ENCODE measurements around the gene PPP1R18. TPM values are rescaled to one million over a fixed set of nuclear protein-coding genes. Genes with fewer than 3 reads are reported as not detected.
"Not testable (repeated sequence)": the region's sequence is repeated elsewhere in the genome, so short reads cannot be mapped to it uniquely, and the experiment has no call there.

Gene PPP1R18
- total RNA-seq, 1 donor from 2014 or later: 42.5 TPM

DNA sequence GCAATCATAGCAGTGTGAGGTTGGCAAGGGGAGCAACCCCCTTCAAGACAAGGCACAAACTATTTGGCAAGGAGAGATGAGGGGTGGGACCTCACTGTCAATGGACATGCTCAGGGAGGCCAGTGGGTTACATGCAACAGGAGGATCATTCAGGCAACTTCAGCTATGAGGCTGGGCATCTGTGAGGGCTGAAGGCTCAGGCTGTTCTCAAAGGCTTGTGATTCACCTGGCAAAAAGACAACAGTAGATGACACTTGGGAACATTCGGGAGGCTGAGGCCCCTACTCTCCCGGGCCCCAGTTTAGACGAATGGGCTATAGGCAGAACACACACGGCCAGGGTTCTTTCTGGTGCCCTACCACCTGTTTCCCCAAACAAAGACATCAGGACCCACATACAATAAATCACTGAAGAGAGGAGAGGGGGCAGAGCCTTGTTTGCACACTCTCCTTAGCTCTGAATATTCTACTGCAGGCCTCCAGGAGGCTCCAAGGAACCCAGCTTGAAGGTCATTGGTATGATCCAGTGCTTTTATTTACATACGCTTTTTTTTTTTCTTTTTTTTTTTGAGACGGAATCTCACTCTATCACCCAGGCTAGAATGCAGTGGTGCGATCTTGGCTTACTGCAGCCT lies 41.6 kb upstream of the PPP1R18 start:
- no peak for DNase-seq (ENCODE audit: extremely low spot score in 2 of 2)
- H3K36me3 ChIP-seq: peaks cover 0 to 86% of the 10 kb centered on the region in 2 donors
- H3K4me1 ChIP-seq: peaks cover 43% of the 10 kb centered on the region
- H3K27me3 ChIP-seq: no peaks in the 10 kb centered on the region
- H3K9me3 ChIP-seq: no peaks in the 10 kb centered on the region
- intact Hi-C loops (cut with DNase I): no loop called here
- TF ChIP-seq, protein P1, sequence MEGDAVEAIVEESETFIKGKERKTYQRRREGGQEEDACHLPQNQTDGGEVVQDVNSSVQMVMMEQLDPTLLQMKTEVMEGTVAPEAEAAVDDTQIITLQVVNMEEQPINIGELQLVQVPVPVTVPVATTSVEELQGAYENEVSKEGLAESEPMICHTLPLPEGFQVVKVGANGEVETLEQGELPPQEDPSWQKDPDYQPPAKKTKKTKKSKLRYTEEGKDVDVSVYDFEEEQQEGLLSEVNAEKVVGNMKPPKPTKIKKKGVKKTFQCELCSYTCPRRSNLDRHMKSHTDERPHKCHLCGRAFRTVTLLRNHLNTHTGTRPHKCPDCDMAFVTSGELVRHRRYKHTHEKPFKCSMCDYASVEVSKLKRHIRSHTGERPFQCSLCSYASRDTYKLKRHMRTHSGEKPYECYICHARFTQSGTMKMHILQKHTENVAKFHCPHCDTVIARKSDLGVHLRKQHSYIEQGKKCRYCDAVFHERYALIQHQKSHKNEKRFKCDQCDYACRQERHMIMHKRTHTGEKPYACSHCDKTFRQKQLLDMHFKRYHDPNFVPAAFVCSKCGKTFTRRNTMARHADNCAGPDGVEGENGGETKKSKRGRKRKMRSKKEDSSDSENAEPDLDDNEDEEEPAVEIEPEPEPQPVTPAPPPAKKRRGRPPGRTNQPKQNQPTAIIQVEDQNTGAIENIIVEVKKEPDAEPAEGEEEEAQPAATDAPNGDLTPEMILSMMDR (IDR thresholded peaks at IDR 0.05): no peak
- no peak for TF ChIP-seq POLR2A (IDR thresholded peaks at IDR 0.05)
- TF ChIP-seq POLR2AphosphoS5 (IDR thresholded peaks at IDR 0.05; ENCODE audit: insufficient read depth in 1 of 2, low read depth in 1 of 2): no peak
- no peak overlapping the region for H3K4me3 ChIP-seq
- H3K27ac ChIP-seq: no peak overlapping the region

DNA sequence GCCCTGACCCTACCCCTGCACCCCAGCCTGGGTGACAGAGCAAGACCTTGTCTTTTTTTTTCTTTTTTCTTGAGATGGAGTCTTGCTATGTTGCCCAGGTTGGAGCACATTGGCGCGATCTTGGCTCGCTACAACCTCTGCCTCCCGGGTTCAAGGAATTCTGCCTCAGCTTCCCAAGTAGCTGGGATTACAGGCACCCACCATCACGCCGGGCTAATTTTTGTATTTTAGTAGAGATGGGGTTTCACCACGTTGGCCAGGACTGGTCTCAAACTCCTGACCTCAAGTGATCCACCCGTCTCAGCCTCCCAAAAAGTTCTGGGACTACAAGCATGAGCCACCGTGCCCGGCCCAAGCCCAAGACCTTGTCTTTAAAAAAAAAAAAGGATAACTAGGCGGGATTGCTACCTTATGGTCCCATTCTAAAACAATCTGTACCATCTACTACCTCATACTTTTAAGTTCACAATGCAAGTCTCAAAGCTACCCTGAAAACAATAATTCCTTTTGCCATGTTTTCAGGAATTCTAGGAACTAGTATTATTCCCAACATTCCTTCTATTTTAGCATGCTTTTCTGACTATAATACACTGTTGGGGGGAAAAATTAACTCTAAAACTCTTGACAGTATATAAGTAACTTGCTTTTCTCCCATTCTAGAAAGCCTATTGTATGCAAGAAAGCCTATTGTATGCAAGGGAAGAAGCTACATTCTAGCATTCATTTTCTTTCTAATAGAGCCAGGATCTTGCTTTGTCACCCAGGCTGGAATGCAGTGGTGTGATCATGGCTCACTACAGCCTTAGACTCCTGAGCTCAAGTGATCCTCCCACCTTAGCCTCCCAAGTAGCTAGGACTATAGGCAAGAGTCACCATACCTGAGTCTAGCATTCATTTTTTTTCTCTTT lies 40.3 kb upstream of the PPP1R18 start:
- Histone ChIP-seq H3K27ac (no peak overlapping the region), H3K4me1 (peaks cover 56% of the 10 kb centered on the region), H3K36me3 (peaks cover 0 to 78% of the 10 kb centered on the region in 2 donors), H3K4me3 (no peak overlapping the region), H3K9me3 (no peaks in the 10 kb centered on the region), H3K27me3 (no peaks in the 10 kb centered on the region)
- no peak for TF ChIP-seq POLR2A (IDR thresholded peaks at IDR 0.05)
- TF ChIP-seq, protein P1 (IDR thresholded peaks at IDR 0.05): no peak
- TF ChIP-seq POLR2AphosphoS5 (IDR thresholded peaks at IDR 0.05; ENCODE audit: insufficient read depth in 1 of 2, low read depth in 1 of 2): no peak
- DNase-seq (ENCODE audit: extremely low spot score in 2 of 2): no peak
- intact Hi-C loops (cut with DNase I): no loop called here

- Histone ChIP-seq H3K27ac (no peak overlapping the region), H3K4me3 (no peak overlapping the region), H3K9me3 (no peaks in the 10 kb centered on the region), H3K27me3 (no peaks in the 10 kb centered on the region), H3K36me3 (peaks cover 0 to 73% of the 10 kb centered on the region in 2 donors), H3K4me1 (peaks cover 55% of the 10 kb centered on the region)
- intact Hi-C loops (cut with DNase I): no loop called here
- no peak for TF ChIP-seq POLR2A (IDR thresholded peaks at IDR 0.05)
- TF ChIP-seq, protein P1 (IDR thresholded peaks at IDR 0.05): no peak
- DNase-seq (ENCODE audit: extremely low spot score in 2 of 2): no peak
Observed at GRCh38 chr6:30725713-30726505, 39.5 kb upstream of the PPP1R18 start.

- DNase-seq (ENCODE audit: extremely low spot score in 2 of 2): no peak
- no peak for TF ChIP-seq POLR2AphosphoS5 (IDR thresholded peaks at IDR 0.05; ENCODE audit: insufficient read depth in 1 of 2, low read depth in 1 of 2)
- TF ChIP-seq, protein P1 (IDR thresholded peaks at IDR 0.05): no peak
- TF ChIP-seq POLR2A (IDR thresholded peaks at IDR 0.05): no peak
- peaks cover 50% of the 10 kb centered on the region for H3K4me1 ChIP-seq
- intact Hi-C loops (cut with DNase I): loop anchor here (5.0 kb wide), 1 partner anchor 238 kb away; the partner anchor contains the start of gene HLA-E
- peaks cover 0 to 67% of the 10 kb centered on the region in 2 donors for H3K36me3 ChIP-seq
- H3K4me3 ChIP-seq: no peak overlapping the region
- no peaks in the 10 kb centered on the region for H3K9me3 ChIP-seq
- H3K27me3 ChIP-seq: no peaks in the 10 kb centered on the region
- H3K27ac ChIP-seq: peak overlapping the region; percentile 2
Observed at GRCh38 chr6:30724906-30725667, 38.6 kb upstream of the PPP1R18 start.

GRCh38 chr6:30723843-30724741 lies 37.6 kb upstream of the PPP1R18 start:
- Histone ChIP-seq H3K36me3 (peaks cover 0 to 57% of the 10 kb centered on the region in 2 donors), H3K4me1 (peaks cover 57% of the 10 kb centered on the region), H3K27ac (peak overlapping the region; percentile 2)
- not testable (repeated sequence) for H3K27me3 ChIP-seq; H3K9me3 ChIP-seq; H3K4me3 ChIP-seq; DNase-seq (ENCODE audit: extremely low spot score in 2 of 2)
- intact Hi-C loops (cut with DNase I): loop anchor here (5.0 kb wide), 1 partner anchor 237 kb away; the partner anchor contains the start of gene HLA-E

- not testable (repeated sequence) for DNase-seq (ENCODE audit: extremely low spot score in 2 of 2); H3K4me3 ChIP-seq; H3K27me3 ChIP-seq; H3K9me3 ChIP-seq
- Histone ChIP-seq H3K36me3 (peaks cover 0 to 49% of the 10 kb centered on the region in 2 donors), H3K27ac (peak overlapping the region; percentile 29), H3K4me1 (peaks cover 63% of the 10 kb centered on the region)
- intact Hi-C loops (cut with DNase I): loop anchor here (5.0 kb wide), 1 partner anchor 236 kb away; the partner anchor contains the start of gene HLA-E
Observed at GRCh38 chr6:30723159-30723842, 36.9 kb upstream of the PPP1R18 start.

Data from vagina (tissue), 2 donors.